HG02588 (cell line): ENCODE data around the gene MAGEB5.
"Not testable (repeated sequence)": the region's sequence is repeated elsewhere in the genome, so short reads cannot be mapped to it uniquely, and the experiment has no call there.

Experiments
- ATAC-seq: cut with Tn5 transposase; IDR thresholded peaks from one replicate; pipeline ENCODE4 v1.9.1; 2021; ENCODE audit warnings: mild to moderate bottlenecking, moderate library complexity; ENCODE audit not compliant: unreplicated experiment

Gene MAGEB5, protein sequence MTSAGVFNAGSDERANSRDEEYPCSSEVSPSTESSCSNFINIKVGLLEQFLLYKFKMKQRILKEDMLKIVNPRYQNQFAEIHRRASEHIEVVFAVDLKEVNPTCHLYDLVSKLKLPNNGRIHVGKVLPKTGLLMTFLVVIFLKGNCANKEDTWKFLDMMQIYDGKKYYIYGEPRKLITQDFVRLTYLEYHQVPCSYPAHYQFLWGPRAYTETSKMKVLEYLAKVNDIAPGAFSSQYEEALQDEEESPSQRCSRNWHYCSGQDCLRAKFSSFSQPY

DNA sequence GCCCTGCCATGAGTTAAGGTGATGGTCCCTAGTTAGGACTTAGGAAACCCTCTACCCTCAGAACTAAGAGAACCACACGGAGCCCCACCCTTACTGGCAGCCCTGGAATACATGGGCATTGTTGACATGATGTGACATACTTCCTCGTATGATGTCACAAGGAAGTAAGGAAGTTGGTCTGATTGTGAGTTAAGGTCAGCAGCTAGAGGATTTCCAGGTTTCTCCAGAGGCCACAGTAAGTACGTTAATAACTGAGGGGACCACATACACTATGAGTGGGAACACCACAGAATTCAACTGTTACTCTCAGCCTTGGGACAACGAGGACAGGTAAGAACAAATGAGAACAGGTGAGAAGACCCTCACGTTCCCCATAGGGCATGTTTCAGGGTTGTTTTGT, at the start of gene MAGEB5:
Gene MAGEB5 (plus strand): TSS at position 301 of the 400 bp plus-strand sequence. CDS start 1,133 bp downstream, outside the sequence.
- no peak for ATAC-seq

DNA sequence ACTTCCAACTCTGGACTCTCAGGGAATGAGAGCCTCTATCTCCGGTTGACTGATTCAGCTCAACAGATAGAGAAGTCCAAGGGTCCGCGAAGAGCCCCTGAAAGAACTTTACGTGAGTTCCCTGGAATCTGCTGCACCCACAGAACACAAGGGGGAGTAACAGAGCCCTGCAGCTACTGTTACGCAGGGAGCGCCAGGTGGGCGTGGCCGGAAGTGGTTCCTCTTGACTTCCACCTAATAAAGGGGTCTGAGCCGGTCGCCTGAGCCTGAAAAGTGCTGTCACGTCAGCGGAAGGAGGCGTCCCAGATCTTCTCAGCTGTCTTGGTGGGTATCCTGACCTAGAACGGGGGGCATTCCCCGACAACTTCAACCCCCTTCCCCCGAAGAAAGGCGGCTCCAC, 23.8 kb upstream of the MAGEB5 start, which contains the start of gene MAGEB6:
Gene MAGEB6 (plus strand): TSS at position 237 of the 400 bp plus-strand sequence. CDS start 1,407 bp downstream, outside the sequence.
- ATAC-seq, result no peak

DNA sequence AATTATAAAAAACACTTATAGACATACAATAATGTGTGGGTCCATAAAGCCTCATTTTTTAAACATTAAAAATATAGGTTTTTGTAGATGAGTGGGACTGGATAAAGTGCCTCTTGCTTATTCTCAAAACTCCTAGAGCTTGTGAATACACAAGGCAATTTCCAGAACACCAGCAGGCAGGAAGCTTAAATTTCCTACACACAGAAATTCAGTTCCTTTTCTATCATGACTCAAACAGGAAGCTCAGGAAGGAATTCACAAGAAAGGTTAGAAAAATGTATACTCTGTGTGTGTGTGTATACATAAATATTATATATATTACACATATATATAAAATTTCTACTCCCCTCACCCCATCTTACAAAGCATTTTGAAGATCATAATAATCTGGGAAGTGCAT, 12.4 kb upstream of the MAGEB5 start:
- no peak for ATAC-seq

DNA sequence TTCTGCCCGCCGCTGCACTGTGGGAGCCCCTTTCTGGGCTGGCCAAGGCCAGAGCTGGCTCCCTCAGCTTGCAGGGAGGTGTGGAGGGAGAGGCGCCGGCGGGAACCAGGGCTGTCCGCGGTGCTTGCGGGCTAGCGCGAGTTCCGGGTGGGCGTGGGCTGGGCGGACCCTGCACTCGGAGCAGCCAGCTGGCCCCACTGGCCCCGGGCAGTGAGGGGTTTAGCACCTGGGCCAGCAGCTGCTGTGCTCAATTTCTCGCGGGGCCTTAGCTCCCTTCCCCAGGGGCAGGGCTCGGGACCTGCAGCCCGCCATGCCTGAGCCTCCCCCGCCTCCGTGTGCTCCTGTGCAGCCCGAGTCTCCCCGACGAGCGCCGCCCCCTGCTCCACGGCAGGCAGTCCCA, 11.3 kb upstream of the MAGEB5 start:
- not testable (repeated sequence) for ATAC-seq

DNA sequence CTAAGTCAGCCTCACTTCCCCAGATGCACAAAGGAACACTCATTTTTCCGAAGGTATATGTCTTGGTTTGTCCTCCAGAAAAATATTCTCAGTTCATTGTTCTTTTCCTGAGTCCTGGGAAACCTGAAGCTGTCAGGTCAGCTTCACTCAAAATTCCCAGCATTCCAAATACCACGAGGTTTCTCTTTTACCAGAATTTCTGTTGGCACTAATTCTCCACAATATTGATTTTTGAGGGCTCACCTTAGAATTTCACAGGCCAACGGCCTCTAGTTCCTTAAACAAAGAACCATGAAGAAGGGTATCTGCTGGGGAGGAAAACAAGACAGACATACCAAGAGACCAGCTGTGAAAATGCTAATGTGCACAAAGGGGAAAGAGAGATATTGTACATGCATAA, 8.0 kb upstream of the MAGEB5 start:
- no peak for ATAC-seq

DNA sequence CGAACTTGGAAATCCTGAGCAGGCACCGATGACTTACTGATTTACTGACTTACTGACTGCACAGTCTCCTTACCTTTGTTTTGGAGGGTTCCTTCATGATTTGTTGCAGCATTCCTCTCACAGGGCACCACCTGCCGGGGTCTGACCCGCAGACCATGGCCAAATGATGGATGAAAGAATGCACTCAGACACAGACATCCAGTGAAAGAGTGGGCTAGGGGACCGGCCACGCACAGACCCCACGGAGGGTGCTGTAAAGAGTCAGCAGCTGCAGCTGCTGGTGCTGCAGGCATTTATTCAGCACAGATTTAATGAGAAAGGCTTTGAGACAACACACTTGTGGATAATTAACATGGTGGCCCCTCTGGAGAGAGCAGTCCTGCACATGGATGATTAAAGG, 3.4 kb downstream of the MAGEB5 start:
- ATAC-seq, result no peak

DNA sequence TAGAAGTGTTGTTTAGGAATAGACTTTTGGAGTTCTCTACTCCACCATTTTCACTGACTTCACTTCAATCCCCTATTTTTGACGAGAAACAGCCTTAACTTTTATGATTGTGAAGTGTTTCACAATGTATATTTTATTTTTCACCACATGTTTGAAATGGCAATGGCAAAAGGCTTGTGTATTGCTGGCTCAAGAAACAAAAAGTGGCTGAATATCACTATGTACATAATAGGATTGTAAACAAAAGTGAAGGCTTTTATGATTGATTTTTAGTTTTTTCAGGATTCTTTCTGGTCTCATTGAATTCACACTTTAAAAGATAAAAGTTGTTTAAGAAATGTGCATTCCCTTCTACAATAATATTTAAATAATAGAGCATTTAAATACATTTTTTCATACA, 18.2 kb downstream of the MAGEB5 start:
- no peak for ATAC-seq

DNA sequence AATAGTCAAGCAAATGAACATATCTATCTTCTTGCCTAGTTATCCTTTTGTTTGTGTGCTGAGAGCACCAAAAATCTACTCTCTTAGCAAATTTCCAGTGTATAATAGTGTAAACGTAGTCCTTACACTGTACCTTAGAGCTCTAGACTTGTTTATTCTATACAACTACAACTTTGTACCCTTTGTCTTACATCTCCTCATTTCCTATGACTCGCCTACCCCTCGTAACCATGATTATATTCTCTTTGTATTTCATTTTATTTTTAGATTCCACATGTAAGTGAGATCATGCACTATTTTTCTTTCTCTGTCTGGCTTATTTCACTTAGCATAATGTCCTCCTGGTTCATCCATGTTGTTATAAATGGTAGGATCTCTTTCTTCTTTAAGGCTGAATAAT, 37.6 kb downstream of the MAGEB5 start:
- no peak for ATAC-seq

DNA sequence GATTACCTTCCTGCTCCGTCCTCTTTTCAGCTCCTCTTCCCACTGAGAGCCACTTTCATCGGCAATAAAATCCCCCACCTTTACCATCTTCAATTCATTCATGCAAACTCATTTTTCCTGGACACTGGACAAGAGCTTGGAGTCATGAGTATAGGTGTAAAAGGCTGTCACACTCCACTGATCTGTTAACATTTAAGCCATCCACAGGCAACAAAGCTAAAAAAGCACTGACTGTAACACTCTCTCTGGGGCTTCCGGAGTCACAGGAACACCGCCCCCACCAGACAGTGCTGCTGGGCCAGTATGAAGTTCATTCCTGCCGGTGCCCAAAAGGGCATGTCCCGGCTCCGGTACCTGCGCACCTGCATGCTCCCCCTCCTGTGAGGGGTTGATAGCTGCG, 38.5 kb downstream of the MAGEB5 start:
- ATAC-seq, result no peak

DNA sequence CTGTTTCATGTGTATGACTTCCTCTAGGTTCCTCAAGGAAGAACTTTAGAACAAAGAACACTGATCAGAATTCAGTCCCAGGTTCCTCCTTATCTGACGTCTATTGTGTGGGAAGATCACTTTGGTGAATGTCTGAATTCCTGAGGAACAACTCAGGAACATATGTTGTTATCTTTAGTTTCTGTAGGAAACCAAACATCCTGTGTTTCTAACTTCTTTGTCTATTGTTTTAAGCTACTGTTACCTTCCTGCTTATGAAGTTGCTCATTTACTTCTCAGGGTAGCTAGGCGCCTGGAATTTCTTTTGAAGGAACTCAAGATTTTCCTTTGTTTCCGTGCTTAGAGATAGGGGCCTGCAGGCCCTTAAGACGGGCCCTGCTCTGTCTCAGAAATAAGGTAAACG, 46.2 kb downstream of the MAGEB5 start:
- ATAC-seq, result no peak
